Pancreas (tissue), 10 donors: Measurements from ENCODE around the gene CNOT4. TPM values are rescaled to one million over a fixed set of nuclear protein-coding genes. Genes with fewer than 3 reads are reported as not detected.

ENCODE experiments used
- ATAC-seq, 4 donors: fragments of 200-7000 bp; cut with Tn5 transposase; one replicate each; pipeline versions ENCODE4 v1.8.0 to v1.9.1; 2020; ENCODE audit warnings: mild to moderate bottlenecking in 4 of 4, moderate library complexity in 4 of 4
- DNase-seq, 6 donors: peaks; one replicate each; pipeline ENCODE4 v3.0.0-alpha.2; 2020
- FAIRE-seq: peaks from 2 replicates; lab custom pipeline; 2012; peaks lifted over from hg19 to GRCh38; lab: Jason Lieb, UNC
- H3K27ac ChIP-seq, 4 donors: fragments of 200-600 bp; sonication (generic); 1 replicate in 3 of 4; 2 replicates in 1 of 4; pipeline versions ENCODE4 v1.5.0 to v1.8.0; 2020
- H3K27me3 ChIP-seq, 4 donors: fragments of 200-600 bp; one replicate each; pipeline ENCODE4 v1.8.0; 2021
- H3K36me3 ChIP-seq, 3 donors: fragments of 200-600 bp; sonication (generic) in 1 of 3; one replicate each; pipeline versions ENCODE4 v1.5.0 to v1.8.0; 2020 to 2021
- H3K4me1 ChIP-seq, 3 donors: fragments of 200-600 bp; one replicate each; pipeline ENCODE4 v1.8.0; 2021
- H3K4me3 ChIP-seq, 4 donors: fragments of 200-600 bp; sonication (generic) in 2 of 4; one replicate each; pipeline versions ENCODE4 v1.5.0 to v1.8.0; 2020 to 2021
- H3K9me3 ChIP-seq, 4 donors: fragments of 200-600 bp; one replicate each; pipeline ENCODE4 v1.8.0; 2021
- CTCF ChIP-seq, 4 donors: fragments of 200-600 bp; sonication (generic) in 3 of 4; IDR thresholded peaks; one replicate each; pipeline versions ENCODE4 v1.5.0 to v1.8.0; 2021; ENCODE audit warnings: antibody characterized with exemption in 4 of 4
- WGBS, 2 donors: extraction: QIAGEN DNeasy Blood & Tissue Kit; methylation state at CpG; one replicate each; pipeline ENCODE4 v1.1.7; 2013; 5-methylcytosine and 5-hydroxymethylcytosine counted together
- intact Hi-C, 3 donors: fragments of 100-400 bp; cut with DNase I; formaldehyde crosslinking; loops; one replicate each; pipeline versions ENCODE4 v1.11.1 to v1.14.2; 2022
- polyA plus RNA-seq, 2 donors: library from polyadenylated mRNA; stranded (reverse); fragments of 200-250 nt; gene quantifications; one replicate each; pipeline ENCODE4 v1.2.3, GENCODE V29; 2013
- total RNA-seq, 6 donors: library from RNA; stranded (reverse); fragmentation: NEBNext Ultra II Directional in 4 of 6; extraction: Animal tissue kit (Norgen Biotek cat#: 25700) in 4 of 6; gene quantifications; one replicate each; pipeline versions ENCODE4 v1.2.1 to v1.2.4, GENCODE V29; 2021 to 2023
- donor health status: healthy with polysubstance abuse.
- donor health status: DM: no; HTN: no; CAD: no; lungs with moderate emphysema.
- donor health status: DM: no; HTN: no; CAD: no.
- donor health status: control.
- donor health status: control.
- donor health status: Bipolar disorder and iron deficiency.
- donor health status: DM: yes; HTN: yes; CAD: no.
- donor health status: DM: no; HTN: no; CAD: no.
- donor health status: DM: no; HTN: no; CAD: no.
- donor health status: DM: yes; HTN: yes; CAD: no.

The CNOT4 gene
- total and polyA plus RNA-seq, 8 donors = 5.5 to 15.0 (median 10.3) TPM

- FAIRE-seq (no peak), DNase-seq (no peak), ATAC-seq (no peak)
- Histone ChIP-seq H3K4me3 (no peak overlapping the region), H3K36me3 (no peaks in the 10 kb centered on the region), H3K4me1 (no peaks in the 10 kb centered on the region), H3K27me3 (no peaks in the 10 kb centered on the region), H3K9me3 (no peaks in the 10 kb centered on the region), H3K27ac (no peak overlapping the region)
- WGBS, 2 donors = 81 to 82% methylated on average over 8 of the region's 8 CpGs
- no peak for TF ChIP-seq CTCF (IDR thresholded peaks at IDR 0.05)
- intact Hi-C loops = no loop called here
Measured at GRCh38 chr7:135316648-135317313, 193.1 kb downstream of the CNOT4 start.

- DNase-seq = no peak
- H3K27me3 ChIP-seq = no peaks in the 10 kb centered on the region
- intact Hi-C loops = no loop called here
- no peak for TF ChIP-seq CTCF (IDR thresholded peaks at IDR 0.05)
- WGBS, 2 donors = 75 to 78% methylated on average over 10 of the region's 10 CpGs
- H3K9me3 ChIP-seq = no peaks in the 10 kb centered on the region
- no peaks in the 10 kb centered on the region for H3K36me3 ChIP-seq
- FAIRE-seq = no peak
- no peak overlapping the region for H3K27ac ChIP-seq
- no peaks in the 10 kb centered on the region for H3K4me1 ChIP-seq
- ATAC-seq = no peak
- no peak overlapping the region for H3K4me3 ChIP-seq
Measured at GRCh38 chr7:135313971-135314370, 195.9 kb downstream of the CNOT4 start.

Other genes with a start within 250 kb of the CNOT4 start
- 10 to 100 TPM in 5 of 6 donors, 1 to 10 TPM in 1; 8.7 to 21.9 (median 14.5) TPM for gene NUP205, start 47.8 kb upstream of the CNOT4 start, total RNA-seq
- 10 to 100 TPM; 13.1 to 23.7 TPM for gene NUP205, start 47.8 kb upstream of the CNOT4 start, polyA plus RNA-seq
- gene STMP1, start 152.4 kb upstream of the CNOT4 start, total RNA-seq = 10 to 100 TPM in 3 of 6 donors, 1 to 10 TPM in 3; 7.2 to 20.0 (median 10.6) TPM
- gene STMP1, start 152.4 kb upstream of the CNOT4 start, polyA plus RNA-seq = 10 to 100 TPM; 12.5 to 21.4 TPM
- gene SLC13A4, start 218.1 kb upstream of the CNOT4 start, total RNA-seq = not detected
- under 1 TPM in 1 of 2 donors, not detected in 1; 0.08 TPM for gene SLC13A4, start 218.1 kb upstream of the CNOT4 start, polyA plus RNA-seq
- under 1 TPM; 0.12 to 0.90 (median 0.35) TPM for gene FAM180A, start 238.7 kb upstream of the CNOT4 start, total RNA-seq
- gene FAM180A, start 238.7 kb upstream of the CNOT4 start, polyA plus RNA-seq = under 1 TPM; 0.11 to 0.12 TPM